IPS-18c (cell line): ENCODE measurements around the gene ANKLE2.
"Not testable (repeated sequence)": the region's sequence is repeated elsewhere in the genome, so short reads cannot be mapped to it uniquely, and the experiment has no call there.

Experiments used
- H3K4me3 ChIP-seq: 2 replicates; pipeline ENCODE4 v1.7.0; 2013; ENCODE audit warnings: low read depth, mild to moderate bottlenecking, low read length, moderate library complexity; ENCODE audit not compliant: insufficient read depth
- H3K9me3 ChIP-seq: one replicate; pipeline ENCODE4 v1.6.1; 2013; ENCODE audit warnings: mild to moderate bottlenecking, low read length, moderate library complexity; ENCODE audit not compliant: control insufficient read depth, insufficient read depth

The ANKLE2 gene

GRCh38 chr12:132761032-132761920 lies at the start of gene ANKLE2:
TSS of gene ANKLE2 (minus strand) at chr12:132761832. CDS start at chr12:132761798, 34 bp downstream.
- Histone ChIP-seq H3K9me3 (no peaks in the 10 kb centered on the region), H3K4me3 (peak within 1 kb of the TSS; percentile 85)

GRCh38 chr12:132809391-132809790 lies 47.8 kb upstream of the ANKLE2 start:
- not testable (repeated sequence) for H3K4me3 ChIP-seq, H3K9me3 ChIP-seq

GRCh38 chr12:132807295-132808092 lies 45.9 kb upstream of the ANKLE2 start:
- Histone ChIP-seq H3K9me3 (peaks cover 5% of the 10 kb centered on the region), H3K4me3 (no peak overlapping the region)

- no peak overlapping the region for H3K4me3 ChIP-seq
- H3K9me3 ChIP-seq: peaks cover 5% of the 10 kb centered on the region
These were observed 45.2 kb upstream of the ANKLE2 start for GRCh38 chr12:132806857-132807256.

- no peak overlapping the region for H3K4me3 ChIP-seq
- H3K9me3 ChIP-seq: no peaks in the 10 kb centered on the region
These were observed 42.8 kb upstream of the ANKLE2 start for GRCh38 chr12:132804426-132804861.

GRCh38 chr12:132803888-132804287 lies 42.3 kb upstream of the ANKLE2 start:
- H3K4me3 ChIP-seq: no peak overlapping the region
- H3K9me3 ChIP-seq: no peaks in the 10 kb centered on the region

- H3K9me3 ChIP-seq: no peaks in the 10 kb centered on the region
- no peak overlapping the region for H3K4me3 ChIP-seq
These were observed 41.5 kb upstream of the ANKLE2 start for GRCh38 chr12:132803125-132803524.

- Histone ChIP-seq H3K4me3 (no peak overlapping the region), H3K9me3 (no peaks in the 10 kb centered on the region)
These were observed 40.1 kb upstream of the ANKLE2 start for GRCh38 chr12:132801741-132802140.

GRCh38 chr12:132798836-132799235 lies 37.2 kb upstream of the ANKLE2 start:
- no peak overlapping the region for H3K4me3 ChIP-seq
- H3K9me3 ChIP-seq: no peaks in the 10 kb centered on the region

- no peaks in the 10 kb centered on the region for H3K9me3 ChIP-seq
- no peak overlapping the region for H3K4me3 ChIP-seq
These were observed 36.4 kb upstream of the ANKLE2 start for GRCh38 chr12:132797820-132798570.

GRCh38 chr12:132795847-132796246 lies 34.2 kb upstream of the ANKLE2 start:
- H3K4me3 ChIP-seq: no peak overlapping the region
- no peaks in the 10 kb centered on the region for H3K9me3 ChIP-seq

- H3K4me3 ChIP-seq: not testable (repeated sequence)
These were observed 30.3 kb upstream of the ANKLE2 start for GRCh38 chr12:132791940-132792339.

GRCh38 chr12:132789099-132789471 lies 27.5 kb upstream of the ANKLE2 start:
- H3K4me3 ChIP-seq: no peak overlapping the region

More at GRCh38 chr12:132791940-132792339, 30.3 kb upstream of the ANKLE2 start:
- not testable (repeated sequence) for H3K9me3 ChIP-seq

GRCh38 chr12:132788375-132789098 lies 26.9 kb upstream of the ANKLE2 start:
- Histone ChIP-seq H3K9me3 (no peaks in the 10 kb centered on the region), H3K4me3 (no peak overlapping the region)

More at GRCh38 chr12:132789099-132789471, 27.5 kb upstream of the ANKLE2 start:
- H3K9me3 ChIP-seq: no peaks in the 10 kb centered on the region

GRCh38 chr12:132787877-132788276 lies 26.2 kb upstream of the ANKLE2 start:
- Histone ChIP-seq H3K9me3 (no peaks in the 10 kb centered on the region), H3K4me3 (no peak overlapping the region)

GRCh38 chr12:132786192-132786591 lies 24.6 kb upstream of the ANKLE2 start:
- Histone ChIP-seq H3K4me3 (no peak overlapping the region), H3K9me3 (no peaks in the 10 kb centered on the region)

- no peak overlapping the region for H3K4me3 ChIP-seq
- no peaks in the 10 kb centered on the region for H3K9me3 ChIP-seq
These were observed 22.9 kb upstream of the ANKLE2 start for GRCh38 chr12:132784580-132784979.
